ENCODE measurements around the gene LNPK. TPM values are rescaled to one million over a fixed set of nuclear protein-coding genes. Genes with fewer than 3 reads are reported as not detected.

Gene LNPK
- total RNA-seq, 1 donor from 2014 or later = 30.3 TPM

DNA sequence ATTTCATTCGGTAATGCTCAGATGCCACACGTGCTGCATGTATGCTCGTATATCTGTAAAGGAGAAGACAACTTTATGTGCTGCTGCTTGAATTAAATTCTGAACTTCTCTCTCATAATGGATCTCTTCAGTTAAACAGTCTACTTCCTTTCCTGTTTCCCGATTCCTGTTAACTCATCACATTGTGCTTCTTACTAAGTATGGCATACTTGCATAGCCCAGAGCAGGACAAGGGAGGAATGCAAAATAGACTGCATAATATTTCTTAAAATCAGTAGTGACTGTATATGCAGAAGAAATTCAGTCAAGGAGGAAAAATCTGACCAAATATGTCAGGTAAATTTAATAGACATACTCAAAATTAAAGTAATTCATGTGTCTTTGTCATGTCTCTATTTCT lies 23.9 kb upstream of the LNPK start:
- no peak overlapping the region for H3K27ac Mint-ChIP-seq
- DNase-seq (ENCODE audit: low spot score, unreplicated experiment) = no peak
- TF ChIP-seq, protein P1, sequence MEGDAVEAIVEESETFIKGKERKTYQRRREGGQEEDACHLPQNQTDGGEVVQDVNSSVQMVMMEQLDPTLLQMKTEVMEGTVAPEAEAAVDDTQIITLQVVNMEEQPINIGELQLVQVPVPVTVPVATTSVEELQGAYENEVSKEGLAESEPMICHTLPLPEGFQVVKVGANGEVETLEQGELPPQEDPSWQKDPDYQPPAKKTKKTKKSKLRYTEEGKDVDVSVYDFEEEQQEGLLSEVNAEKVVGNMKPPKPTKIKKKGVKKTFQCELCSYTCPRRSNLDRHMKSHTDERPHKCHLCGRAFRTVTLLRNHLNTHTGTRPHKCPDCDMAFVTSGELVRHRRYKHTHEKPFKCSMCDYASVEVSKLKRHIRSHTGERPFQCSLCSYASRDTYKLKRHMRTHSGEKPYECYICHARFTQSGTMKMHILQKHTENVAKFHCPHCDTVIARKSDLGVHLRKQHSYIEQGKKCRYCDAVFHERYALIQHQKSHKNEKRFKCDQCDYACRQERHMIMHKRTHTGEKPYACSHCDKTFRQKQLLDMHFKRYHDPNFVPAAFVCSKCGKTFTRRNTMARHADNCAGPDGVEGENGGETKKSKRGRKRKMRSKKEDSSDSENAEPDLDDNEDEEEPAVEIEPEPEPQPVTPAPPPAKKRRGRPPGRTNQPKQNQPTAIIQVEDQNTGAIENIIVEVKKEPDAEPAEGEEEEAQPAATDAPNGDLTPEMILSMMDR (IDR thresholded peaks at IDR 0.05; ENCODE audit: unreplicated experiment) = no peak
- no peaks in the 10 kb centered on the region for H3K9me3 Mint-ChIP-seq (ENCODE audit: low read depth)
- H3K4me3 Mint-ChIP-seq (ENCODE audit: low read depth) = no peak overlapping the region
- H3K36me3 Mint-ChIP-seq (ENCODE audit: insufficient read depth) = no peaks in the 10 kb centered on the region
- H3K4me1 Mint-ChIP-seq (ENCODE audit: low read depth) = no peaks in the 10 kb centered on the region
- peaks cover 10% of the 10 kb centered on the region for H3K27me3 Mint-ChIP-seq

GRCh38 chr2:176024083-176024482 lies 22.0 kb upstream of the LNPK start:
- Mint-ChIP-seq H3K36me3 (ENCODE audit: insufficient read depth) (no peaks in the 10 kb centered on the region), H3K4me3 (ENCODE audit: low read depth) (no peak overlapping the region), H3K27ac (no peak overlapping the region), H3K9me3 (ENCODE audit: low read depth) (no peaks in the 10 kb centered on the region), H3K4me1 (ENCODE audit: low read depth) (no peaks in the 10 kb centered on the region), H3K27me3 (peaks cover 10% of the 10 kb centered on the region)
- TF ChIP-seq, protein P1 (IDR thresholded peaks at IDR 0.05; ENCODE audit: unreplicated experiment) = no peak
- DNase-seq (ENCODE audit: low spot score, unreplicated experiment) = no peak

- H3K4me1 Mint-ChIP-seq (ENCODE audit: low read depth) = no peaks in the 10 kb centered on the region
- H3K9me3 Mint-ChIP-seq (ENCODE audit: low read depth) = no peaks in the 10 kb centered on the region
- no peak overlapping the region for H3K27ac Mint-ChIP-seq
- DNase-seq (ENCODE audit: low spot score, unreplicated experiment) = no peak
- no peaks in the 10 kb centered on the region for H3K36me3 Mint-ChIP-seq (ENCODE audit: insufficient read depth)
- no peak overlapping the region for H3K4me3 Mint-ChIP-seq (ENCODE audit: low read depth)
- H3K27me3 Mint-ChIP-seq = peaks cover 3% of the 10 kb centered on the region
- TF ChIP-seq, protein P1 (IDR thresholded peaks at IDR 0.05; ENCODE audit: unreplicated experiment) = no peak
These were observed 20.0 kb upstream of the LNPK start for GRCh38 chr2:176022048-176022447.

DNA sequence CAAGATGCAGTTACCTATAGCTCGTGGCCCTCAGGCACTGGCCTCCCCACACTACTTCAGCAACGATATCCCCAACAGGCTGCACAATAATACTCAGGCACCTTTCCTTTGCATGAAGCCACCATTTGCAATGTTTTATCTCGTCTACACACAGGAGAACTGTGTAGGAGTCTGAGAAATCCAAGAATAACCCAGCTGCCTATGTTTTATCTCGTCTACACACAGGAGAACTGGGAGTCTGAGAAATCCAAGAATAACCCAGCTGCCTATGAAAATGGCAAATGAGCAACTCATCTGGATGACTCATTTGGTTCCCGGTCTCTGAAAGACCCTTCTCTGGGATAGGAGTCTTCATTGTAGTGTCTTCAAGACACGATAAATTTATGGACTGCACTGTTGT lies 18.3 kb upstream of the LNPK start:
- H3K36me3 Mint-ChIP-seq (ENCODE audit: insufficient read depth) = no peaks in the 10 kb centered on the region
- TF ChIP-seq, protein P1 (IDR thresholded peaks at IDR 0.05; ENCODE audit: unreplicated experiment) = no peak

DNA sequence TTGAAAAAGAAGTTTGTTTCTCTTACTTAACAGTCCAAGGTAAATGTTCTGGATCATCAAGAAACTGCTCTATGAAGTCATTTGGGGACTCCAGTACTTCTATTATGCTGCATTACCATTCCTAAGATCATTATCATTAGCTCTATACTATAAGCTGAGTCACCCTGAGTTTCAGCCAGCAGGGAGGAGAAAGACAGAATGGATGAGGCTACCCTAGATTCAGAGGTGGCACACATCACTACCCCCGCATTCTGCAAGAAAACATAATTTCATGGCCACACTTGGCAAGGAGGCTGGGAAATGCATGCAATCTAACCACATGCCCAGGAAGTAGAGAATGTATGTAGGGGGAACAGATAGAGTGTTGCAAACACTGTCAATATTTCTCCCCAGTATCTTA lies 16.6 kb upstream of the LNPK start:
- H3K9me3 Mint-ChIP-seq (ENCODE audit: low read depth) = no peaks in the 10 kb centered on the region
- no peaks in the 10 kb centered on the region for H3K4me1 Mint-ChIP-seq (ENCODE audit: low read depth)
- no peaks in the 10 kb centered on the region for H3K36me3 Mint-ChIP-seq (ENCODE audit: insufficient read depth)
- TF ChIP-seq, protein P1 (IDR thresholded peaks at IDR 0.05; ENCODE audit: unreplicated experiment) = no peak
- no peaks in the 10 kb centered on the region for H3K27me3 Mint-ChIP-seq
- no peak overlapping the region for H3K27ac Mint-ChIP-seq
- H3K4me3 Mint-ChIP-seq (ENCODE audit: low read depth) = no peak overlapping the region
- DNase-seq (ENCODE audit: low spot score, unreplicated experiment) = no peak

More for the DNA sequence above, 18.3 kb upstream of the LNPK start:
- H3K27me3 Mint-ChIP-seq = no peaks in the 10 kb centered on the region
- no peaks in the 10 kb centered on the region for H3K4me1 Mint-ChIP-seq (ENCODE audit: low read depth)
- no peak for DNase-seq (ENCODE audit: low spot score, unreplicated experiment)
- H3K27ac Mint-ChIP-seq = no peak overlapping the region
- no peak overlapping the region for H3K4me3 Mint-ChIP-seq (ENCODE audit: low read depth)
- H3K9me3 Mint-ChIP-seq (ENCODE audit: low read depth) = no peaks in the 10 kb centered on the region

All from progenitor cell of endocrine pancreas (in vitro differentiated cells).